Esophagus squamous epithelium (tissue), 5 donors: ENCODE measurements around the gene CORIN. TPM values are rescaled to one million over a fixed set of nuclear protein-coding genes. Genes with fewer than 3 reads are reported as not detected.

Source experiments
- DNase-seq: peaks from one replicate; lab custom pipeline; 2025; lab: John Stamatoyannopoulos, UW
- H3K27ac ChIP-seq, 4 donors: fragments of 200-600 bp; sonication (generic); one replicate each; pipeline ENCODE4 v1.5.1; 2016 to 2019; ENCODE audit warnings: mild to moderate bottlenecking in 1 of 4
- H3K27me3 ChIP-seq, 4 donors: fragments of 200-600 bp; sonication (generic); 1 replicate in 3 of 4; 2 replicates in 1 of 4; pipeline versions ENCODE4 v1.5.1 to v1.6.0; 2017 to 2021; ENCODE audit warnings: antibody characterized with exemption in 1 of 4
- H3K36me3 ChIP-seq, 3 donors: fragments of 200-600 bp; sonication (generic); one replicate each; pipeline ENCODE4 v1.5.1; 2016 to 2019
- H3K4me1 ChIP-seq, 3 donors: fragments of 200-600 bp; sonication (generic); one replicate each; pipeline ENCODE4 v1.5.1; 2017 to 2019
- H3K4me3 ChIP-seq, 4 donors: fragments of 200-600 bp; sonication (generic); 1 replicate in 3 of 4; 2 replicates in 1 of 4; pipeline ENCODE4 v1.5.1; 2016 to 2019; ENCODE audit warnings: mild to moderate bottlenecking in 2 of 4, moderate library complexity in 1 of 4
- H3K9me3 ChIP-seq, 3 donors: fragments of 200-600 bp; sonication (generic); one replicate each; pipeline ENCODE4 v1.5.1; 2016 to 2019
- CTCF ChIP-seq, 6 experiments: fragments of 450-650 bp in 4 of 6; fragments of 200-600 bp in 2 of 6; sonication (generic) in 2 of 6; IDR thresholded peaks; one replicate each; pipeline ENCODE4 v1.5.1; 2016 to 2019; ENCODE audit warnings: antibody characterized with exemption in 6 of 6, mild to moderate bottlenecking in 4 of 6, moderate library complexity in 4 of 6
- POLR2A ChIP-seq, 4 donors: fragments of 450-650 bp; IDR thresholded peaks; one replicate each; pipeline ENCODE4 v1.6.1; 2017; ENCODE audit warnings: antibody characterized with exemption in 4 of 4, mild to moderate bottlenecking in 4 of 4, moderate library complexity in 3 of 4
- WGBS, 2 donors: methylation state at CpG; one replicate each; pipeline ENCODE4 v1.1.5; 2018; 5-methylcytosine and 5-hydroxymethylcytosine counted together
- intact Hi-C: fragments of 100-400 bp; cut with DNase I; formaldehyde crosslinking; loops from one replicate; pipeline ENCODE4 v1.15.0; 2022
- total RNA-seq, 4 donors: library from RNA; depleted of rRNA; stranded (reverse); fragments of >200 nt; gene quantifications; one replicate each; pipeline ENCODE4 v1.1.0, GENCODE V29; 2016
- donor health status: DM: yes; HTN: yes; CAD: no.

CORIN gene
- total RNA-seq, 4 donors from 2014 or later = 0.08 to 4.8 (median 0.41) TPM

DNA sequence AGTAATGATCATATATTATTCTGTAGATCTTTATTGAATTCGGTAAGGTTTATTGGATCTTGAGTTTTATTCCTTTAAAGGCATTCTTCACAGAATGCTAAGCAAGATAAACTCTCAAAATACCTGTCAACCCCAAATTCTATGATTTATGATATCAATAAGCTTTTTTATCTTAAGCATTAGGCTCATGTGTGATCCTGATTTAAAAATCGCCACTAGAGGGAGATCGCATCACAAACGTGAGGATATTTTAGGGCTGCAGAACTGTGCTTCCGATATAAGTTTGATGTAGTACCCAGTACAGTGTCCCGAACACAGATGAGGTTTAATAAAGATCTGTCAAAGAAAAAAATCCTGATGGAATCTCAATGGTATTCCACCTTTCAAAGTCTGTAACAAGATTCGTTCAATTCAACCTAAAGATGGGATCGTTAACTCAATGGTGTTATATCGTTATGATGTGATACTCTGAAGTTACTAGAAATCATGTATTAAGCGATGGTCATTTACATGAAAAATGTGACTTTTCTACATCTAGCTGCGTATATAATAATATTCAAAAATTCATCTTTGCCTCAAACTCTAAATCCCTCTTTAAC lies 169.0 kb downstream of the CORIN start:
- 31 to 32% methylated on average over 11 of the region's 11 CpGs for WGBS, 2 donors
- H3K9me3 ChIP-seq = no peaks in the 10 kb centered on the region
- peaks cover 0 to 5% (median 0%) of the 10 kb centered on the region in 4 donors for H3K27me3 ChIP-seq
- H3K36me3 ChIP-seq = no peaks in the 10 kb centered on the region
- H3K4me1 ChIP-seq = no peaks in the 10 kb centered on the region
- no peak for DNase-seq
- no peak overlapping the region for H3K4me3 ChIP-seq
- intact Hi-C loops = no loop called here
- TF ChIP-seq CTCF (IDR thresholded peaks at IDR 0.05) (peak; percentile 20 to 70 (median 54)), POLR2A (IDR thresholded peaks at IDR 0.05) (no peak)
- no peak overlapping the region for H3K27ac ChIP-seq

DNA sequence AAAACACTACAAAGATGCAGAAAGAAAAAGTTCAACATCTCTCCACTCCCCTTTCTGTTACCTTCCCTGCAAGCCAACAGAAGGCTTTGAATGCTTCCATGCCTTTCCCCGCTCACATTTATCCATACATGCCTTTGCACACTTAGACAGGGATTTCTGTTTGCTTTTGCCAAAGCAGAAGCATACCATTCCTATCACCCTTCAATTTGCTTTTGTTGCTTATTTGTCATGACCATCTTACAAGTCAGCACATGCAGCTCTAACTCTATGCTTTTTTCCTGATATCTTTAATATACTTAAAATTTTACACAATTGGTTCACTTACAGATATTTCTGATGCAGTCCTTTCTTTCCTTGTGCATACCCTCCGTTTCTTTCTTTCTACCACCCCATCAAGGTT lies 169.6 kb downstream of the CORIN start:
- H3K36me3 ChIP-seq = no peaks in the 10 kb centered on the region
- H3K4me1 ChIP-seq = no peaks in the 10 kb centered on the region
- DNase-seq = no peak
- H3K27ac ChIP-seq = no peak overlapping the region
- TF ChIP-seq CTCF (IDR thresholded peaks at IDR 0.05) = no peak
- no peak for TF ChIP-seq POLR2A (IDR thresholded peaks at IDR 0.05)
- intact Hi-C loops = no loop called here
- WGBS, 2 donors = 50 to 59% methylated on average over 2 of the region's 2 CpGs
- H3K27me3 ChIP-seq = peaks cover 0 to 5% (median 0%) of the 10 kb centered on the region in 4 donors
- no peak overlapping the region for H3K4me3 ChIP-seq
- no peaks in the 10 kb centered on the region for H3K9me3 ChIP-seq

- 54 to 67% methylated on average over 3 of the region's 3 CpGs for WGBS, 2 donors
- intact Hi-C loops = no loop called here
- Histone ChIP-seq H3K27me3 (peaks cover 0 to 5% (median 0%) of the 10 kb centered on the region in 4 donors), H3K36me3 (no peaks in the 10 kb centered on the region), H3K4me3 (no peak overlapping the region), H3K9me3 (no peaks in the 10 kb centered on the region), H3K27ac (no peak overlapping the region), H3K4me1 (no peaks in the 10 kb centered on the region)
- DNase-seq = no peak
- TF ChIP-seq CTCF (IDR thresholded peaks at IDR 0.05) (no peak), POLR2A (IDR thresholded peaks at IDR 0.05) (no peak)
Measured at GRCh38 chr4:47667552-47667951, 170.3 kb downstream of the CORIN start.

DNA sequence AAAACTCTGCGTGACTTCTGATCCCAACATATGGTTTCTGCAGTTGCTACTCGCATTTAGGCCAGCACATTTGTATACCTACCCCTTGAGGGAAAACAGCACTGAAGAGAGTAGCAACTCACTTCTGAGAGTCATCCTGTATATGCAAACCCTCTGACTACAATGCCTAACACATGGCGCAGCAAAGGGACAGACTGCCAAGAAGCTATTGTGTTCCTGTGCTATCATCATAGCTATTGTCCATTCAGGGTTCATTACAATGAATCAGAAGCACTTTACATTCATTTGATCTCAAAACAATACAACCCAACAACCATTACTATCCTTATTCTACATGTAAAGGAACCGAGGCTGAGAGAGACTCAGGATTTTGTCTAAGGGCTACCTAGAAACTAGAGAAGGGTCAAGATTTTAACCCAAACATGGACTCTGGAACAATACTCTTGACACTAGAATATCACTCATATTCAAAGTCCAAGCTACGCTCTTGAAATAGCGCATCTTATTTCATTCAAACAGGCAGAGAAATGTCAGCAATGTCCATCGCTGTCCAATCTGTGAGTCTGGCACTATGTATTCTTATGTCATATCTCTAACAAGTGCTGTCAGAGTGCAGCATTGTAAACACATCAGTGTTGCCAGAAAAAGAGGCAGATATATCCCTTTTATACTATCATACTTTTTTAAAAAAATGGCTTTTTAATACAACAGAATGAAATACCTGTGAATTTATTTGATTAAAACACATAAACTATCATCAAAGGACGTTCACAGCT lies 173.6 kb downstream of the CORIN start:
- DNase-seq = no peak
- WGBS, 2 donors = 80 to 81% methylated on average over 8 of the region's 8 CpGs
- TF ChIP-seq CTCF (IDR thresholded peaks at IDR 0.05) (no peak), POLR2A (IDR thresholded peaks at IDR 0.05) (no peak)
- H3K36me3 ChIP-seq = no peaks in the 10 kb centered on the region
- intact Hi-C loops = no loop called here
- H3K27me3 ChIP-seq = peaks cover 0 to 5% (median 0%) of the 10 kb centered on the region in 4 donors
- no peak overlapping the region for H3K4me3 ChIP-seq
- H3K4me1 ChIP-seq = no peaks in the 10 kb centered on the region
- no peak overlapping the region for H3K27ac ChIP-seq
- H3K9me3 ChIP-seq = no peaks in the 10 kb centered on the region

GRCh38 chr4:47662975-47663374 lies 174.9 kb downstream of the CORIN start:
- no peaks in the 10 kb centered on the region for H3K4me1 ChIP-seq
- no peak for DNase-seq
- no peak overlapping the region for H3K27ac ChIP-seq
- no peak overlapping the region for H3K4me3 ChIP-seq
- WGBS, 2 donors = 68 to 77% methylated on average over 3 of the region's 3 CpGs
- peaks cover 0 to 5% (median 0%) of the 10 kb centered on the region in 4 donors for H3K27me3 ChIP-seq
- peak in 1 of 6 experiments; percentile 25 for TF ChIP-seq CTCF (IDR thresholded peaks at IDR 0.05)
- no peak for TF ChIP-seq POLR2A (IDR thresholded peaks at IDR 0.05)
- intact Hi-C loops = no loop called here
- no peaks in the 10 kb centered on the region for H3K9me3 ChIP-seq
- H3K36me3 ChIP-seq = no peaks in the 10 kb centered on the region
